HepG2 (cell line): Measurements from ENCODE around the gene LDLR. TPM values are rescaled to one million over a fixed set of nuclear protein-coding genes. Genes with fewer than 3 reads are reported as not detected.

Source experiments
- ATAC-seq: fragments of 200-7000 bp; cut with Tn5 transposase; 3 replicates; pipeline ENCODE4 v1.9.1; 2020; ENCODE audit warnings: mild to moderate bottlenecking, moderate library complexity
- BruUV-seq: library from RNA; stranded (reverse); fragments of 400-500 nt; replicated peaks from 2 replicates; lab custom pipeline; 2021; lab: Mats Ljungman, UMichigan
- CTCF ChIA-PET: fragments of 300-600 bp; formaldehyde crosslinking; extraction: SDS; loops from one replicate; lab custom pipeline; 2021; ENCODE audit warnings: low total read pairs, inconsistent platforms, low intra/inter-chr PET ratio; lab: Yijun Ruan, JAX
- POLR2A ChIA-PET: fragments of 350-600 bp; sonication (Branson Sonifier 250); formaldehyde crosslinking; loops from one replicate; lab custom pipeline; 2020; ENCODE audit warnings: antibody characterized with exemption, inconsistent platforms; lab: Yijun Ruan, JAX
- DNase-seq: peaks from one replicate; pipeline ENCODE4 v3.0.0-alpha.2; 2015; ENCODE audit warnings: low spot score
- FAIRE-seq: peaks from 3 replicates; lab custom pipeline; 2011; peaks lifted over from hg19 to GRCh38; lab: Jason Lieb, UNC
- H2AFZ ChIP-seq: one replicate; pipeline ENCODE4 v1.6.1; 2011; ENCODE audit warnings: low read length, inconsistent platforms
- H3K27ac ChIP-seq: fragments of 300-600 bp; 3 replicates; pipeline ENCODE4 v1.8.0; 2011; ENCODE audit warnings: mixed run types, mild to moderate bottlenecking, mixed read lengths, low read length, inconsistent platforms; ENCODE audit not compliant: insufficient read depth; ENCODE audit errors: extremely low read length
- H3K27me3 ChIP-seq, 2 experiments: fragments of 200-600 bp in 1 of 2; 2 replicates in 1 of 2; 3 replicates in 1 of 2; pipeline versions ENCODE4 v1.6.0 to v1.8.0; 2011; ENCODE audit warnings: low read length in 2 of 2, mild to moderate bottlenecking in 2 of 2, moderate library complexity in 2 of 2, inconsistent platforms in 1 of 2; ENCODE audit not compliant: insufficient read depth in 2 of 2, control insufficient read depth in 1 of 2
- H3K36me3 ChIP-seq, 2 experiments: fragments of 200-600 bp in 1 of 2; replicated peaks in 1 of 2; 2 replicates in 1 of 2; 3 replicates in 1 of 2; pipeline versions ENCODE4 v1.5.1 to v1.8.0; 2011; ENCODE audit warnings: low read length in 2 of 2, inconsistent platforms in 1 of 2; ENCODE audit not compliant: insufficient read depth in 2 of 2, control insufficient read depth in 1 of 2
- H3K4me1 ChIP-seq: 2 replicates; pipeline ENCODE4 v1.5.1; 2012; ENCODE audit warnings: low read length, inconsistent platforms; ENCODE audit not compliant: insufficient read depth
- H3K4me2 ChIP-seq: 2 replicates; pipeline ENCODE4 v1.6.0; 2011; ENCODE audit warnings: low read depth, low read length, inconsistent platforms
- H3K4me3 ChIP-seq, 3 experiments: fragments of 200-600 bp in 1 of 3; sonication (generic), shearing (Covaris generic) in 1 of 3; replicated peaks in 1 of 3; 2 replicates each; pipeline ENCODE4 v1.5.1; 2011 to 2016; ENCODE audit warnings: low read length in 3 of 3, inconsistent platforms in 2 of 3, low read depth in 2 of 3, mild to moderate bottlenecking in 2 of 3, control low read depth in 1 of 3, mixed read lengths in 1 of 3; ENCODE audit not compliant: insufficient read depth in 1 of 3
- H3K79me2 ChIP-seq: one replicate; pipeline ENCODE4 v1.6.1; 2011; ENCODE audit warnings: low read length, inconsistent platforms; ENCODE audit not compliant: insufficient read depth
- H3K9ac ChIP-seq: 2 replicates; pipeline ENCODE4 v1.6.0; 2011; ENCODE audit warnings: mild to moderate bottlenecking, low read depth, low read length, inconsistent platforms; ENCODE audit not compliant: insufficient read depth
- H3K9me3 ChIP-seq: 2 replicates; pipeline ENCODE4 v1.5.1; 2012; ENCODE audit warnings: mild to moderate bottlenecking, low read length
- H4K20me1 ChIP-seq: 2 replicates; pipeline ENCODE4 v1.6.0; 2011; ENCODE audit warnings: inconsistent platforms, mild to moderate bottlenecking, low read length, moderate library complexity; ENCODE audit not compliant: insufficient read depth
- IRX3 ChIP-seq: sonication (generic); formaldehyde crosslinking; IDR thresholded peaks from 2 replicates; pipeline ENCODE4 v1.8.1; 2023; ENCODE audit warnings: mild to moderate bottlenecking, low read depth, missing genetic modification reagents, borderline replicate concordance
- KLF6 ChIP-seq: IDR thresholded peaks from 2 replicates; pipeline ENCODE4 v1.8.0; 2016; ENCODE audit warnings: missing biosample characterization, missing genetic modification reagents
- KLF9 ChIP-seq: IDR thresholded peaks from 2 replicates; pipeline ENCODE4 v1.6.1; 2016; ENCODE audit warnings: low read depth
- MAFK ChIP-seq, 2 experiments: IDR thresholded peaks in 1 of 2; conservative IDR thresholded peaks in 1 of 2; 2 replicates each; pipeline ENCODE4 v1.6.1; 2011; ENCODE audit warnings: improper control_type of control experiment in 2 of 2, low read length in 2 of 2
- NPAS2 ChIP-seq: sonication (generic); formaldehyde crosslinking; IDR thresholded peaks from 2 replicates; pipeline ENCODE4 v1.8.0; 2022; ENCODE audit warnings: mild to moderate bottlenecking, missing genetic modification reagents, borderline replicate concordance
- SIN3A ChIP-seq: IDR thresholded peaks from 2 replicates; pipeline ENCODE4 v1.6.1; 2011; ENCODE audit warnings: low read depth, mild to moderate bottlenecking, control low read depth, low read length, borderline replicate concordance
- ZBTB38 ChIP-seq: sonication (generic); formaldehyde crosslinking; IDR thresholded peaks from 2 replicates; pipeline ENCODE4 v1.5.1; 2020; ENCODE audit warnings: mild to moderate bottlenecking, missing genetic modification reagents
- ZNF160 ChIP-seq: sonication (generic); formaldehyde crosslinking; IDR thresholded peaks from 2 replicates; pipeline ENCODE4 v1.8.0; 2022; ENCODE audit warnings: mild to moderate bottlenecking, inconsistent platforms, missing genetic modification reagents
- ZNF343 ChIP-seq: sonication (generic); formaldehyde crosslinking; IDR thresholded peaks from 2 replicates; pipeline ENCODE4 v1.4.0; 2020; ENCODE audit warnings: mild to moderate bottlenecking, missing genetic modification reagents
- ZNF558 ChIP-seq: sonication (generic); formaldehyde crosslinking; IDR thresholded peaks from 2 replicates; pipeline ENCODE4 v1.9.0; 2022; ENCODE audit warnings: mild to moderate bottlenecking, missing genetic modification reagents, borderline replicate concordance
- ZNF598 ChIP-seq: sonication (generic); formaldehyde crosslinking; IDR thresholded peaks from 2 replicates; pipeline ENCODE4 v1.5.1; 2020; ENCODE audit warnings: mild to moderate bottlenecking, missing genetic modification reagents, borderline replicate concordance
- ZNF678 ChIP-seq: sonication (generic); formaldehyde crosslinking; IDR thresholded peaks from 2 replicates; pipeline ENCODE4 v1.4.0; 2020; ENCODE audit warnings: mild to moderate bottlenecking, missing genetic modification reagents
- ZNF709 ChIP-seq: sonication (generic); formaldehyde crosslinking; IDR thresholded peaks from 2 replicates; pipeline ENCODE4 v1.5.0; 2020; ENCODE audit warnings: mild to moderate bottlenecking, missing genetic modification reagents
- WGBS: methylation state at CpG from one replicate; pipeline ENCODE4 v1.1.6; 2017; ENCODE audit warnings: low lambda C conversion rate; 5-methylcytosine and 5-hydroxymethylcytosine counted together
- in situ Hi-C: cut with HindIII; loops from 2 replicates; pipeline ENCODE4 v1.10.0; 2017; ENCODE audit warnings: low pct_unique_long_range_greater_than_20kb; ENCODE audit not compliant: extremely low pct_ligation_motif_present
- intact Hi-C: fragments of 100-400 bp; cut with micrococcal nuclease; formaldehyde crosslinking; loops from one replicate; pipeline ENCODE4 v1.10.0; 2022; ENCODE audit not compliant: unreplicated experiment
- polyA plus RNA-seq, 8 experiments: library from polyadenylated mRNA; depleted of rRNA in 3 of 8; stranded (reverse) in 7 of 8; unstranded in 1 of 8; fragments of >200 nt; fragmentation: Illumina TruSeq in 4 of 8; extraction: Trizol in 4 of 8; gene quantifications; 2 replicates each; pipeline versions ENCODE4 v1.2.1 to v1.2.3, GENCODE V29; 2011 to 2016; ENCODE audit warnings: low read depth in 4 of 8, missing spikeins in 1 of 8, mixed read lengths in 1 of 8; ENCODE audit not compliant: insufficient read depth in 1 of 8
- total RNA-seq, 5 experiments: library from RNA; depleted of rRNA; stranded (reverse); fragments of >200 nt; fragmentation: Illumina TruSeq; extraction: Trizol; gene quantifications; 2 replicates each; pipeline ENCODE4 v1.2.3, GENCODE V29; 2016; ENCODE audit warnings: low read depth in 1 of 5
- TF ChIP-seq, protein P1 (sequence below): sonication (generic); formaldehyde crosslinking; IDR thresholded peaks from 2 replicates; pipeline ENCODE4 v1.5.1; 2020; ENCODE audit warnings: missing genetic modification reagents, mild to moderate bottlenecking, borderline replicate concordance
- TF ChIP-seq, protein P2 (sequence below): sonication (generic); formaldehyde crosslinking; IDR thresholded peaks from 2 replicates; pipeline ENCODE4 v1.4.0; 2020; ENCODE audit warnings: missing genetic modification reagents
- TF ChIP-seq, protein P3 (sequence below): sonication (generic); formaldehyde crosslinking; IDR thresholded peaks from 2 replicates; pipeline ENCODE4 v1.9.0; 2021; ENCODE audit warnings: missing genetic modification reagents, borderline replicate concordance

Gene LDLR
- total and polyA plus RNA-seq, 2 of the 13 experiments (the other 11 are each of a cell fraction or from before 2014, with no cell fraction given): 51.6 to 92.5 TPM

DNA sequence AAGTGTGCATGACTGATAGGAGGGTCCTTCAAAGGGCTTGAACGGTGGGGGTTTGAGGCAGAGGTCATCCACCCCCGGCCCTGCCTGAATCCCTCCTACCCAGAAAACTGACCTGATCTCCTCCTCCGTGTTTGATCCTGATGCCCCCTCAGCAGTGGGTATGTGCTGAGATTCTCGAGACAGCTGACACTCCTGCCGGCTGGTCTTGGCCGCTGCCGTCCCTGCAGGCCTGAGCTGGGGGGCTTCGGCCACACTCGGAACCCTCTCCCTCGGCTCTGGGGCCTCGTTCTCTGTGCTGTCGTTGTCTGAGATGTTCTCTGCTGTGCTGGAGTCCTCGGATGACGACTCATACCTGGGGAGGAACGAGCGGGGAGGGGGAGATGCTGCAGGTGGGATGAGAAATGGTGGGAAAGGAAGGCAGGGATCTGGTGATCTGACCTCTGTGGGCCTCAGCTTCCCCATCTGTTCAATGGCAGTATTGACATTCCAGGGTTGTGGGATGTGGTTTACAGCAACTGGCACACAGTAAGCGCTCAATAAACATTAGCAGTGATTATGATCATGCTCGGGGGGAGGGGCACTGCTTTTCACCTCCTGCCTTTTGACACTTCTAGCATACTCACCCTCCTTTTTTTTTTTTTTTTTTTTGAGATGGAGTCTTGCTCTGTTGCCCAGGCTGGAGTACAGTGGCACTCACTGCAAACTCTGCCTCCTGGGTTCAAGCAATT is 87.4 kb downstream of the LDLR start:
- ChIA-PET CTCF (no interaction called here), POLR2A (no interaction called here)
- peaks cover 3 to 22% of the 10 kb centered on the region in 2 experiments; a peak in 3 of 5 replicates for H3K36me3 ChIP-seq
- H3K27ac ChIP-seq: no peak overlapping the region
- H3K9ac ChIP-seq: no peak overlapping the region
- H3K4me1 ChIP-seq: peaks cover 8% of the 10 kb centered on the region; the same call in 1 of the 2 replicates
- intact Hi-C loops (no loop called here), in situ Hi-C loops (no loop called here)
- H3K4me3 ChIP-seq: no peak overlapping the region
- no peaks in the 10 kb centered on the region for H4K20me1 ChIP-seq
- H3K79me2 ChIP-seq: no peaks in the 10 kb centered on the region
- FAIRE-seq: no peak
- BruUV-seq: no TSS peak
- no peak for ATAC-seq
- TF ChIP-seq ZNF160 (CRISPR knock-in tag) (no peak), IRX3 (no peak), ZNF709 (CRISPR knock-in tag) (no peak), MAFK (conservative IDR thresholded peaks at IDR 0.05 in 1 of 2, IDR thresholded peaks at IDR 0.05 in 1 of 2; ENCODE audit: low read length in 2 of 2) (no peak), KLF6 (CRISPR knock-in tag) (no peak), ZNF598 (CRISPR knock-in tag) (no peak), SIN3A (no peak), ZNF678 (CRISPR knock-in tag) (no peak), ZBTB38 (CRISPR knock-in tag) (no peak), ZNF343 (no peak), NPAS2 (no peak), ZNF558 (CRISPR knock-in tag) (no peak), KLF9 (CRISPR knock-in tag) (no peak)
- TF ChIP-seq, protein P1, sequence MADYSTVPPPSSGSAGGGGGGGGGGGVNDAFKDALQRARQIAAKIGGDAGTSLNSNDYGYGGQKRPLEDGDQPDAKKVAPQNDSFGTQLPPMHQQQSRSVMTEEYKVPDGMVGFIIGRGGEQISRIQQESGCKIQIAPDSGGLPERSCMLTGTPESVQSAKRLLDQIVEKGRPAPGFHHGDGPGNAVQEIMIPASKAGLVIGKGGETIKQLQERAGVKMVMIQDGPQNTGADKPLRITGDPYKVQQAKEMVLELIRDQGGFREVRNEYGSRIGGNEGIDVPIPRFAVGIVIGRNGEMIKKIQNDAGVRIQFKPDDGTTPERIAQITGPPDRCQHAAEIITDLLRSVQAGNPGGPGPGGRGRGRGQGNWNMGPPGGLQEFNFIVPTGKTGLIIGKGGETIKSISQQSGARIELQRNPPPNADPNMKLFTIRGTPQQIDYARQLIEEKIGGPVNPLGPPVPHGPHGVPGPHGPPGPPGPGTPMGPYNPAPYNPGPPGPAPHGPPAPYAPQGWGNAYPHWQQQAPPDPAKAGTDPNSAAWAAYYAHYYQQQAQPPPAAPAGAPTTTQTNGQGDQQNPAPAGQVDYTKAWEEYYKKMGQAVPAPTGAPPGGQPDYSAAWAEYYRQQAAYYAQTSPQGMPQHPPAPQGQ: no peak
- TF ChIP-seq, protein P2, sequence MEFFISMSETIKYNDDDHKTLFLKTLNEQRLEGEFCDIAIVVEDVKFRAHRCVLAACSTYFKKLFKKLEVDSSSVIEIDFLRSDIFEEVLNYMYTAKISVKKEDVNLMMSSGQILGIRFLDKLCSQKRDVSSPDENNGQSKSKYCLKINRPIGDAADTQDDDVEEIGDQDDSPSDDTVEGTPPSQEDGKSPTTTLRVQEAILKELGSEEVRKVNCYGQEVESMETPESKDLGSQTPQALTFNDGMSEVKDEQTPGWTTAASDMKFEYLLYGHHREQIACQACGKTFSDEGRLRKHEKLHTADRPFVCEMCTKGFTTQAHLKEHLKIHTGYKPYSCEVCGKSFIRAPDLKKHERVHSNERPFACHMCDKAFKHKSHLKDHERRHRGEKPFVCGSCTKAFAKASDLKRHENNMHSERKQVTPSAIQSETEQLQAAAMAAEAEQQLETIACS: no peak
- TF ChIP-seq, protein P3, sequence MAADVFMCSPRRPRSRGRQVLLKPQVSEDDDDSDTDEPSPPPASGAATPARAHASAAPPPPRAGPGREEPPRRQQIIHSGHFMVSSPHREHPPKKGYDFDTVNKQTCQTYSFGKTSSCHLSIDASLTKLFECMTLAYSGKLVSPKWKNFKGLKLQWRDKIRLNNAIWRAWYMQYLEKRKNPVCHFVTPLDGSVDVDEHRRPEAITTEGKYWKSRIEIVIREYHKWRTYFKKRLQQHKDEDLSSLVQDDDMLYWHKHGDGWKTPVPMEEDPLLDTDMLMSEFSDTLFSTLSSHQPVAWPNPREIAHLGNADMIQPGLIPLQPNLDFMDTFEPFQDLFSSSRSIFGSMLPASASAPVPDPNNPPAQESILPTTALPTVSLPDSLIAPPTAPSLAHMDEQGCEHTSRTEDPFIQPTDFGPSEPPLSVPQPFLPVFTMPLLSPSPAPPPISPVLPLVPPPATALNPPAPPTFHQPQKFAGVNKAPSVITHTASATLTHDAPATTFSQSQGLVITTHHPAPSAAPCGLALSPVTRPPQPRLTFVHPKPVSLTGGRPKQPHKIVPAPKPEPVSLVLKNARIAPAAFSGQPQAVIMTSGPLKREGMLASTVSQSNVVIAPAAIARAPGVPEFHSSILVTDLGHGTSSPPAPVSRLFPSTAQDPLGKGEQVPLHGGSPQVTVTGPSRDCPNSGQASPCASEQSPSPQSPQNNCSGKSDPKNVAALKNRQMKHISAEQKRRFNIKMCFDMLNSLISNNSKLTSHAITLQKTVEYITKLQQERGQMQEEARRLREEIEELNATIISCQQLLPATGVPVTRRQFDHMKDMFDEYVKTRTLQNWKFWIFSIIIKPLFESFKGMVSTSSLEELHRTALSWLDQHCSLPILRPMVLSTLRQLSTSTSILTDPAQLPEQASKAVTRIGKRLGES: no peak
- DNase-seq: no peak
- H3K27me3 ChIP-seq: no peaks in the 10 kb centered on the region
- no peak overlapping the region for H2AFZ ChIP-seq
- H3K4me2 ChIP-seq: no peak overlapping the region
- H3K9me3 ChIP-seq: no peaks in the 10 kb centered on the region
- 94% methylated on average over 15 of the region's 18 CpGs for WGBS
